Uterus (tissue), 4 donors: ENCODE results near the gene AEBP1. TPM values are rescaled to one million over a fixed set of nuclear protein-coding genes. Genes with fewer than 3 reads are reported as not detected.

ENCODE experiments used
- DNase-seq, 2 donors: peaks; one replicate each; pipeline ENCODE4 v3.0.0-alpha.2; 2019 to 2020
- H3K27ac ChIP-seq, 2 donors: fragments of 200-600 bp; sonication (generic); 1 replicate in 1 of 2; 2 replicates in 1 of 2; pipeline ENCODE4 v1.5.1; 2016 to 2018
- H3K27me3 ChIP-seq, 2 donors: fragments of 200-600 bp; sonication (generic); one replicate each; pipeline ENCODE4 v1.5.1; 2018 to 2019; ENCODE audit warnings: control low read depth in 1 of 2
- H3K36me3 ChIP-seq, 2 donors: fragments of 200-600 bp; sonication (generic); one replicate each; pipeline ENCODE4 v1.5.1; 2019; ENCODE audit warnings: control low read depth in 1 of 2
- H3K4me1 ChIP-seq, 2 donors: fragments of 200-600 bp; sonication (generic); one replicate each; pipeline ENCODE4 v1.5.1; 2018 to 2019; ENCODE audit warnings: control low read depth in 1 of 2
- H3K4me3 ChIP-seq, 2 donors: fragments of 200-600 bp; sonication (generic); 1 replicate in 1 of 2; 2 replicates in 1 of 2; pipeline ENCODE4 v1.5.1; 2018 to 2019; ENCODE audit warnings: mild to moderate bottlenecking in 1 of 2
- H3K9me3 ChIP-seq, 2 donors: fragments of 200-600 bp; sonication (generic); one replicate each; pipeline ENCODE4 v1.5.1; 2019; ENCODE audit warnings: control low read depth in 1 of 2
- CTCF ChIP-seq, 4 experiments: fragments of 200-600 bp in 2 of 4; fragments of 450-650 bp in 2 of 4; sonication (generic) in 2 of 4; IDR thresholded peaks; one replicate each; pipeline ENCODE4 v1.5.1; 2016 to 2019; ENCODE audit warnings: antibody characterized with exemption in 4 of 4, mild to moderate bottlenecking in 2 of 4, moderate library complexity in 1 of 4
- POLR2A ChIP-seq, 2 donors: fragments of 450-650 bp; IDR thresholded peaks; one replicate each; pipeline ENCODE4 v1.6.1; 2016; ENCODE audit warnings: antibody characterized with exemption in 2 of 2, mild to moderate bottlenecking in 1 of 2, moderate library complexity in 1 of 2
- intact Hi-C: fragments of 100-400 bp; cut with DNase I; formaldehyde crosslinking; loops from one replicate; pipeline ENCODE4 v1.15.1; 2023; ENCODE audit warnings: low total_unique reads
- total RNA-seq, 4 donors: library from RNA; depleted of rRNA in 3 of 4; stranded (reverse); fragments of >200 nt in 3 of 4; gene quantifications; one replicate each; pipeline versions ENCODE4 v1.1.0 to v1.2.4, GENCODE V29; 2014 to 2023
- donor health status: DM: yes; HTN: yes; CAD: no.

The AEBP1 gene
- total RNA-seq, 4 donors from 2014 or later: 88.9 to 395 (median 303) TPM

- no peak for DNase-seq
- intact Hi-C loops: no loop called here
- H3K27me3 ChIP-seq: no peaks in the 10 kb centered on the region
- no peaks in the 10 kb centered on the region for H3K9me3 ChIP-seq
- H3K36me3 ChIP-seq: no peaks in the 10 kb centered on the region
- H3K27ac ChIP-seq: no peak overlapping the region
- no peaks in the 10 kb centered on the region for H3K4me1 ChIP-seq
- TF ChIP-seq CTCF (IDR thresholded peaks at IDR 0.05) (no peak), POLR2A (IDR thresholded peaks at IDR 0.05) (no peak)
- no peak overlapping the region for H3K4me3 ChIP-seq
These were observed 9.7 kb downstream of the AEBP1 start for GRCh38 chr7:44113764-44114354.

GRCh38 chr7:44114586-44115310 lies 10.6 kb downstream of the AEBP1 start:
- DNase-seq: no peak
- Histone ChIP-seq H3K9me3 (no peaks in the 10 kb centered on the region), H3K27me3 (no peaks in the 10 kb centered on the region), H3K4me3 (no peak overlapping the region), H3K36me3 (no peaks in the 10 kb centered on the region), H3K4me1 (no peaks in the 10 kb centered on the region), H3K27ac (no peak overlapping the region)
- intact Hi-C loops: no loop called here
- TF ChIP-seq POLR2A (IDR thresholded peaks at IDR 0.05) (no peak), CTCF (IDR thresholded peaks at IDR 0.05) (no peak)

- Histone ChIP-seq H3K36me3 (no peaks in the 10 kb centered on the region), H3K27ac (no peak overlapping the region), H3K9me3 (no peaks in the 10 kb centered on the region), H3K4me3 (no peak overlapping the region), H3K27me3 (no peaks in the 10 kb centered on the region), H3K4me1 (peaks cover 0 to under 1% of the 10 kb centered on the region in 2 donors)
- intact Hi-C loops: no loop called here
- no peak for DNase-seq
- TF ChIP-seq CTCF (IDR thresholded peaks at IDR 0.05) (no peak), POLR2A (IDR thresholded peaks at IDR 0.05) (no peak)
These were observed 12.1 kb downstream of the AEBP1 start for GRCh38 chr7:44116087-44116788.

GRCh38 chr7:44116789-44117666 lies 12.9 kb downstream of the AEBP1 start:
- intact Hi-C loops: no loop called here
- Histone ChIP-seq H3K27me3 (no peaks in the 10 kb centered on the region), H3K27ac (no peak overlapping the region), H3K9me3 (no peaks in the 10 kb centered on the region), H3K4me3 (no peak overlapping the region), H3K4me1 (peaks cover 0 to 3% of the 10 kb centered on the region in 2 donors), H3K36me3 (no peaks in the 10 kb centered on the region)
- no peak for DNase-seq
- TF ChIP-seq POLR2A (IDR thresholded peaks at IDR 0.05) (no peak), CTCF (IDR thresholded peaks at IDR 0.05) (no peak)
